22Rv1 (cell line): Measurements from ENCODE around the gene SYNGR3.

Experiments used
- ZFX ChIP-seq: fragments of 450-650 bp; IDR thresholded peaks from 2 replicates; pipeline ENCODE4 v1.6.1; 2017; ENCODE audit warnings: antibody characterized with exemption, borderline replicate concordance
- TF ChIP-seq, protein P1 (sequence below): fragments of 450-650 bp; IDR thresholded peaks from 2 replicates; pipeline ENCODE4 v1.5.1; 2017; ENCODE audit warnings: mild to moderate bottlenecking

GRCh38 chr16:1966460-1966859 lies 23.3 kb upstream of the SYNGR3 start, which contains the start of gene RNF151:
- TF ChIP-seq, protein P1, sequence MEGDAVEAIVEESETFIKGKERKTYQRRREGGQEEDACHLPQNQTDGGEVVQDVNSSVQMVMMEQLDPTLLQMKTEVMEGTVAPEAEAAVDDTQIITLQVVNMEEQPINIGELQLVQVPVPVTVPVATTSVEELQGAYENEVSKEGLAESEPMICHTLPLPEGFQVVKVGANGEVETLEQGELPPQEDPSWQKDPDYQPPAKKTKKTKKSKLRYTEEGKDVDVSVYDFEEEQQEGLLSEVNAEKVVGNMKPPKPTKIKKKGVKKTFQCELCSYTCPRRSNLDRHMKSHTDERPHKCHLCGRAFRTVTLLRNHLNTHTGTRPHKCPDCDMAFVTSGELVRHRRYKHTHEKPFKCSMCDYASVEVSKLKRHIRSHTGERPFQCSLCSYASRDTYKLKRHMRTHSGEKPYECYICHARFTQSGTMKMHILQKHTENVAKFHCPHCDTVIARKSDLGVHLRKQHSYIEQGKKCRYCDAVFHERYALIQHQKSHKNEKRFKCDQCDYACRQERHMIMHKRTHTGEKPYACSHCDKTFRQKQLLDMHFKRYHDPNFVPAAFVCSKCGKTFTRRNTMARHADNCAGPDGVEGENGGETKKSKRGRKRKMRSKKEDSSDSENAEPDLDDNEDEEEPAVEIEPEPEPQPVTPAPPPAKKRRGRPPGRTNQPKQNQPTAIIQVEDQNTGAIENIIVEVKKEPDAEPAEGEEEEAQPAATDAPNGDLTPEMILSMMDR: no peak
- TF ChIP-seq ZFX: no peak
